ENCODE measurements around the gene KCNK5.
A peak's percentile ranks its signal among the peaks of the same experiment; 100 is the strongest.

Gene KCNK5

GRCh38 chr6:39154705-39155104 is 74.6 kb downstream of the KCNK5 start (continued):
- TF ChIP-seq ZBTB11 (tag by site-specific recombination; conservative IDR thresholded peaks at IDR 0.05; ENCODE audit: low read depth) (no peak), PBX3 (CRISPR knock-in tag; IDR thresholded peaks at IDR 0.05) (no peak), GLI2 (tag by site-specific recombination; IDR thresholded peaks at IDR 0.05; ENCODE audit: borderline replicate concordance, low read depth) (no peak), ZNF677 (tag by site-specific recombination; IDR thresholded peaks at IDR 0.05) (no peak), ZNF280C (tag by site-specific recombination; IDR thresholded peaks at IDR 0.05) (no peak), SP7 (tag by site-specific recombination; IDR thresholded peaks at IDR 0.05) (no peak), ZNF174 (tag by site-specific recombination; IDR thresholded peaks at IDR 0.05) (no peak), HOXD13 (CRISPR knock-in tag; IDR thresholded peaks at IDR 0.05; ENCODE audit: borderline replicate concordance) (no peak), ZNF629 (tag by site-specific recombination; IDR thresholded peaks at IDR 0.05) (no peak)

GRCh38 chr6:39153766-39154397 is 75.4 kb downstream of the KCNK5 start:
- H3K4me3 ChIP-seq (ENCODE audit: low read depth, low read length), result no peak overlapping the region
- ChIA-PET POLR2A (no interaction called here), CTCF (interaction anchor here (3.0 kb wide), 1 partner anchor 12 kb away, joined by 18 read pairs; no protein-coding TSS in a partner anchor)
- H3K4me1 ChIP-seq (ENCODE audit: control insufficient read depth, insufficient read depth, low read length), result peaks cover 6% of the 10 kb centered on the region; the same call in 1 of the 2 replicates
- H3K27ac ChIP-seq (ENCODE audit: extremely low read depth, low read depth, low read length), result no peak overlapping the region
- H3K9me3 ChIP-seq (ENCODE audit: control insufficient read depth, insufficient read depth, low read depth, low read length), result no peaks in the 10 kb centered on the region
- no peaks in the 10 kb centered on the region for H3K36me3 ChIP-seq (ENCODE audit: control insufficient read depth in 2 of 2, insufficient read depth in 1 of 2, low read length in 2 of 2)
- no peak for TF ChIP-seq ZNF623 (tag by site-specific recombination; IDR thresholded peaks at IDR 0.05)
- TF ChIP-seq ATF2 (tag by site-specific recombination; IDR thresholded peaks at IDR 0.05; ENCODE audit: low read depth), result 0 out of 2 replicates have a peak, but pooled peaks have one; percentile 13

- Histone ChIP-seq H3K9me3 (ENCODE audit: control insufficient read depth, insufficient read depth, low read depth, low read length) (no peaks in the 10 kb centered on the region), H3K27ac (ENCODE audit: extremely low read depth, low read depth, low read length) (no peak overlapping the region), H3K36me3 (ENCODE audit: control insufficient read depth in 2 of 2, insufficient read depth in 1 of 2, low read length in 2 of 2) (no peaks in the 10 kb centered on the region), H3K4me1 (ENCODE audit: control insufficient read depth, insufficient read depth, low read length) (peaks cover 4% of the 10 kb centered on the region; the same call in 1 of the 2 replicates), H3K4me3 (ENCODE audit: low read depth, low read length) (no peak overlapping the region)
- TF ChIP-seq ZBTB44 (tag by site-specific recombination; IDR thresholded peaks at IDR 0.05) (no peak), ZNF174 (tag by site-specific recombination; IDR thresholded peaks at IDR 0.05) (no peak), ZNF350 (tag by site-specific recombination; IDR thresholded peaks at IDR 0.05) (no peak), TCF7L2 (IDR thresholded peaks at IDR 0.05; ENCODE audit: borderline replicate concordance, low read depth, low read length) (no peak), ZNF639 (tag by site-specific recombination; IDR thresholded peaks at IDR 0.05) (no peak)
- CTCF ChIA-PET, result interaction anchor here (0.6 to 3.0 kb wide), 11 partner anchors 12 to 280 kb away, joined by 3 to 18 read pairs (median 4); no protein-coding TSS in a partner anchor
- POLR2A ChIA-PET, result interaction anchor here (0.9 kb wide), 1 partner anchor 38 kb away, joined by 3 read pairs; the partner anchor contains the start of gene SAYSD1
These were observed 77.0 kb downstream of the KCNK5 start for GRCh38 chr6:39152262-39152661.

All from HEK293 (cell line).